Duodenal mucosa (tissue), 2 donors: ENCODE data around the gene STPG4.

Experiments used
- H3K27ac ChIP-seq: one replicate; pipeline ENCODE4 v1.7.0; 2013; ENCODE audit warnings: low read depth, low read length
- H3K27me3 ChIP-seq, 2 donors: one replicate each; pipeline ENCODE4 v1.7.0; 2013; ENCODE audit warnings: low read length in 2 of 2, control low read depth in 1 of 2; ENCODE audit not compliant: insufficient read depth in 2 of 2, control insufficient read depth in 1 of 2
- H3K36me3 ChIP-seq, 2 donors: one replicate each; pipeline ENCODE4 v1.7.0; 2013; ENCODE audit warnings: low read length in 2 of 2, control low read depth in 1 of 2; ENCODE audit not compliant: insufficient read depth in 2 of 2, control insufficient read depth in 1 of 2
- H3K4me1 ChIP-seq, 2 donors: one replicate each; pipeline ENCODE4 v1.7.0; 2013; ENCODE audit warnings: low read length in 2 of 2, control low read depth in 1 of 2; ENCODE audit not compliant: insufficient read depth in 2 of 2, control insufficient read depth in 1 of 2
- H3K4me3 ChIP-seq, 2 donors: one replicate each; pipeline ENCODE4 v1.7.0; 2013; ENCODE audit warnings: low read length in 2 of 2, low read depth in 1 of 2
- H3K9ac ChIP-seq, 2 donors: one replicate each; pipeline ENCODE4 v1.7.0; 2013; ENCODE audit warnings: low read length in 2 of 2, low read depth in 1 of 2
- H3K9me3 ChIP-seq, 2 donors: one replicate each; pipeline ENCODE4 v1.7.0; 2013; ENCODE audit warnings: low read length in 2 of 2, control low read depth in 1 of 2; ENCODE audit not compliant: control insufficient read depth in 1 of 2

The STPG4 gene

DNA sequence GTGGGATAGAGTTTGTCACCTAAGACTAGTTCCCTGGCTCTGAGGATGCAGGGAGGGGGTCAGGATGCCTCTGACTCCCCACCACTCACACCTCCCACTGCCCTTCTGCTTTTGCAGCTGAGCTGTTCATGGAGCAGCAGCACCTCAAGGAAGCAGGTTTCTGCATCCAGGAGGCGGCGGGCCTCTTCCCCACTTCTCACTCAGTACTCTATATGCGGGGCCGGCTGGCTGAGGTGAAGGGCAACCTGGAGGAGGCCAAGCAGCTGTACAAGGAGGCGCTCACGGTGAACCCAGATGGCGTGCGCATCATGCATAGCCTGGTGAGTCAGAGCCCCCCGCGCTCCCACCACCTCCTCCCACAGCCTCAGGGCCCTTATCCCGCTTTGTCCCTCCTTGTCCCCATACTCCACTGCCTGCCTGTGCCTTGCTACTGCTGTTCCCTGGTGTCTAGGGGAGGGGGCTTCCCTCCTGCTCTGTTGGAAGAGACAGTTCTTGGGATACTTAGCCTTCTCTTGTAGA, 94.4 kb downstream of the STPG4 start:
- peaks cover 7 to 34% of the 10 kb centered on the region in 2 donors for H3K36me3 ChIP-seq
- no peak overlapping the region for H3K9ac ChIP-seq
- no peaks in the 10 kb centered on the region for H3K27me3 ChIP-seq
- H3K4me1 ChIP-seq, result peaks cover 35 to 47% of the 10 kb centered on the region in 2 donors
- H3K27ac ChIP-seq, result no peak overlapping the region
- H3K4me3 ChIP-seq, result no peak overlapping the region
- no peaks in the 10 kb centered on the region for H3K9me3 ChIP-seq

- Histone ChIP-seq H3K4me3 (no peak overlapping the region), H3K9me3 (no peaks in the 10 kb centered on the region), H3K36me3 (peaks cover 12 to 43% of the 10 kb centered on the region in 2 donors), H3K27ac (peak overlapping the region; percentile 59), H3K9ac (no peak overlapping the region), H3K4me1 (peaks cover 28 to 36% of the 10 kb centered on the region in 2 donors), H3K27me3 (no peaks in the 10 kb centered on the region)
These were observed 96.8 kb downstream of the STPG4 start for GRCh38 chr2:47058003-47058931.

- H3K9ac ChIP-seq, result no peak overlapping the region
- H3K36me3 ChIP-seq, result peaks cover 15 to 41% of the 10 kb centered on the region in 2 donors
These were observed 97.5 kb downstream of the STPG4 start for GRCh38 chr2:47057687-47058002.

DNA sequence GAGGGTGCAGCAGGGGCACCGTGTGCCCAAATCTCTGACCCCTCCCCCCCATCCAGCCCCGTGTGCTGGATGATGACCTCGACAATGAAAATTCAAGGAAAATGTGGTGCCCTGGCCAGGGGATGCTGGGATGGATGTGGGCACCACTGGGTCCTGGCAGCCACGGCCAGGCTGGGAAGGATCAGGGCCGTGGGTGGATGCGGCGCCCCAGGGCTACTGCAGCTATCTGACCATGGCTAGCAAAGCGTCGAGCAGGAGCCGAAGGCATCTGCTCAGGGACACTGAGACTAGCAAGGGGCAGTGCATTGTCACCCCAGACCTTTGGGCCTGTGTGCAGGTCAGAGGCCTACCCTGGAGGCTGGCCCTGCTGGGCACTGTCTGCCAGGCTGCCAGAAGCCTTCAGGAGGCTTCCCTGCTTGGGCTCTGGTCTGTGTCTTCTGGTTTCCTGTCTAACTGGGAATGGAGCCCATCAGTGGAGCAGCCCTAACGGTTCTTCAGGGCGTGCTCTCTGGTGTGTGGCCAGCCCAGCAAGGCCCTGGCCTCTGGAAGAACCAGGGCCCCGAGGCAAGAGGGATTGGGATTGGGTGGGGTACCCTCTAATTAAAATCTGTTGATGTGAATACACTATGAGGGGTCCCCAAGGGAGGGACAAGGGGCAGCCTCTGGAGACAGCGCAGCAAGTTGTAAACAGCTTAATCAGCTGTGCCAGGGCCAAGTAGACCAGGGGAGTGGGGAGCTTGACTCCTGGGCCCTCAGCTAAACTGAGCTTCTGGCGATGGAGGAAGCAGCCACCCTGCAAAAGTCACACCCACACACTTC, 98.0 kb downstream of the STPG4 start:
- Histone ChIP-seq H3K9ac (no peak overlapping the region), H3K4me1 (peaks cover 26 to 29% of the 10 kb centered on the region in 2 donors), H3K27me3 (no peaks in the 10 kb centered on the region), H3K27ac (peak overlapping the region; percentile 41), H3K4me3 (no peak overlapping the region), H3K36me3 (peaks cover 15 to 41% of the 10 kb centered on the region in 2 donors), H3K9me3 (no peaks in the 10 kb centered on the region)

More at GRCh38 chr2:47057687-47058002, 97.5 kb downstream of the STPG4 start:
- no peak overlapping the region for H3K4me3 ChIP-seq
- no peaks in the 10 kb centered on the region for H3K27me3 ChIP-seq
- peak overlapping the region; percentile 59 for H3K27ac ChIP-seq
- peaks cover 28 to 35% of the 10 kb centered on the region in 2 donors for H3K4me1 ChIP-seq
- no peaks in the 10 kb centered on the region for H3K9me3 ChIP-seq

DNA sequence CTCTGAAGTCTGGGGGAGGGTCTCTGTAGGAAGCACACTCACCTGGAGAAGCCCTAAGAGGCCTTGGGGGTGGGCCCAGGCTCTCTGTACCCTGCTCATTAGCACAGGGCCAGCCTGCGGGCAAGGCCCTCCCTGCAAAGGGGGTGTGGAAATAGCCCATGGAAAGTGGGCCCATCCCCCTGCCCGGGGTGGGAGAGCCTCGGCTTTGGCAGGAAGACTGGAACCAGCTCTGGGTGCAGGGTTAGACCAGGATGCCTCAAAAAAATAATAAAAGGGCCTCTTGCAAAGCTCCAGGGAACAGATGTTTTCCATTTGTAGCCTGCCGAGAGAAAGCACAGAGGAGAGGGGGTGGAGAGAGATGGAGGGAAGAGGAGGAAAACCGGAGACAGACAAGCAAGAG, 98.7 kb downstream of the STPG4 start:
- Histone ChIP-seq H3K9ac (no peak overlapping the region), H3K9me3 (no peaks in the 10 kb centered on the region), H3K4me1 (peaks cover 24 to 25% of the 10 kb centered on the region in 2 donors), H3K27me3 (no peaks in the 10 kb centered on the region), H3K36me3 (peaks cover 18 to 43% of the 10 kb centered on the region in 2 donors), H3K27ac (no peak overlapping the region), H3K4me3 (no peak overlapping the region)

DNA sequence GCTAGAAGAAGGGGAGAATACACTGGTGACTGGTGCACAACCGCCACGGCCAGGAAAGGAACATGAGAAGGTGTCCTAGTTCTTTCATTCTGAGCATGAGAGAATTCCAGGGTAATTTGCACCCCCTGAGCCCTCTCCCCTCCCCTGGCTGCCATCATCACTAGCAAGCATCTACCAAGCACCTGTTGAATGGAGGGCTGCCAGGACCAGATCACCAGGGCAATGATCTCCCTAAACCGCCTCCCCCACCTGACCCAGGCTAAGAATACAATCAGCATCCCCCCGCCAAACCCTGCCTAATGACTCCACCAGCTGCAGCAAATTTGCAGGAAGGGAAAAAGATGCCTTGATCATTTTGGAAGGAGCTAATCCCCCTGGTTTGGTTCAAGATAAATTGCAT, 100.2 kb downstream of the STPG4 start:
- Histone ChIP-seq H3K36me3 (peaks cover 20 to 50% of the 10 kb centered on the region in 2 donors), H3K9ac (no peak overlapping the region), H3K9me3 (no peaks in the 10 kb centered on the region), H3K27ac (no peak overlapping the region), H3K4me1 (peaks cover 24 to 25% of the 10 kb centered on the region in 2 donors), H3K27me3 (no peaks in the 10 kb centered on the region), H3K4me3 (no peak overlapping the region)

DNA sequence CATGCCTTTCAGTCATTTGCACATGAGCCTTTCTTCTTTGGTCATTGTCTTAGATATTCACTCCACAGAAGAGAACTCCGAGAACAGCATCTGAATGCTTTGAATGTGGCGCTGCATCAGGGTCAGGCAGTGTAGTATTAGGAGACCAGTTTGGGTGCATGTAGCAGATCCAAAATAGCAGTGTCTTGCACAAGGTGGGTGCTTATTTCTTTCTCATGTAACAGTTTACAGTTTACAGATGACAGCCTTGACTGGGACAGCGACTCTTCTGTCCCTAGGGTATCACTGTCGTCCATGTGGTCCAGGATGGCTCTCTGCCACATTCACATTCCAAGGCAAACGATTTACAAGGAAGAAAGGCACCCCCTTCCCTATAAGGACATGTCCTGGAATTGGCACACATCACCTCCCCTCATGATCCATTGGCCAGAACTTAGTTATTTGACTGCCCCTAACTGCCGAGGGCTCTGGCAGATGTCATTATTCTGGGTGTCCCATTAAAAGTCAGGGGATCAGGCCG, 101.0 kb downstream of the STPG4 start:
- no peak overlapping the region for H3K9ac ChIP-seq
- H3K36me3 ChIP-seq, result peaks cover 17 to 57% of the 10 kb centered on the region in 2 donors
- H3K4me3 ChIP-seq, result no peak overlapping the region

GRCh38 chr2:47052847-47053246, 102.3 kb downstream of the STPG4 start:
- Histone ChIP-seq H3K27ac (no peak overlapping the region), H3K9ac (no peak overlapping the region), H3K27me3 (no peaks in the 10 kb centered on the region), H3K36me3 (peaks cover 22 to 62% of the 10 kb centered on the region in 2 donors), H3K9me3 (no peaks in the 10 kb centered on the region), H3K4me3 (no peak overlapping the region), H3K4me1 (peaks cover 17 to 21% of the 10 kb centered on the region in 2 donors)

More for the DNA sequence above, 101.0 kb downstream of the STPG4 start:
- H3K9me3 ChIP-seq, result no peaks in the 10 kb centered on the region
- no peaks in the 10 kb centered on the region for H3K27me3 ChIP-seq
- H3K27ac ChIP-seq, result no peak overlapping the region
- peaks cover 24 to 25% of the 10 kb centered on the region in 2 donors for H3K4me1 ChIP-seq

DNA sequence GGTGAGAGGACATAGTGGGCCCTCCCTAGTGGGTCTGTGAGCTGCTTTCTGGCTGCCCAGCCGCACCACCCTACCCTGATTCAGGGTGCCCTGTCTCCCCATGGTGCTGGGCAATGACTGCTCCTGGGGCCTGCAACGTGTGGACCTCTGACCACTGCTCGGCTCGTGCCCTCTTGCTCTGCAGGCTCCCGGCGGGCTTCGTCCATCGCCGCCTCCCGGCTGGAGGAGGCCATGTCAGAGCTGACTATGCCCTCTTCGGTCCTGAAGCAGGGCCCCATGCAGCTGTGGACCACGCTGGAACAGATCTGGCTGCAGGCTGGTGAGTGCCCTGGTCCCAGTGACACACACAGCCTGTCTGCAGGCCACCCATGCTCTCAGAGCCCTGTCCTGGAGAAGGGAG, 103.5 kb downstream of the STPG4 start:
- H3K27ac ChIP-seq, result no peak overlapping the region
- H3K9me3 ChIP-seq, result no peaks in the 10 kb centered on the region
- peaks cover 33 to 73% of the 10 kb centered on the region in 2 donors for H3K36me3 ChIP-seq
- H3K27me3 ChIP-seq, result no peaks in the 10 kb centered on the region
- no peak overlapping the region for H3K4me3 ChIP-seq
- peaks cover 4 to 9% of the 10 kb centered on the region in 2 donors for H3K4me1 ChIP-seq
- no peak overlapping the region for H3K9ac ChIP-seq
